Measurements from ENCODE around the gene CCDC9B.

CCDC9B gene

GRCh38 chr15:40306371-40306770 lies 34.4 kb downstream of the CCDC9B start:
- no peak for DNase-seq

- DNase-seq = no peak
Measured at GRCh38 chr15:40305281-40305680, 35.5 kb downstream of the CCDC9B start.

GRCh38 chr15:40303576-40303975 lies 37.2 kb downstream of the CCDC9B start:
- no peak for DNase-seq

GRCh38 chr15:40302981-40303380 lies 37.8 kb downstream of the CCDC9B start:
- DNase-seq = no peak

- DNase-seq = no peak
Measured at GRCh38 chr15:40302288-40302886, 38.4 kb downstream of the CCDC9B start.

- DNase-seq = no peak
Measured at GRCh38 chr15:40301467-40302179, 39.1 kb downstream of the CCDC9B start.

GRCh38 chr15:40300771-40301170 lies 40.0 kb downstream of the CCDC9B start:
- no peak for DNase-seq

- no peak for DNase-seq
Measured at GRCh38 chr15:40300367-40300766, 40.4 kb downstream of the CCDC9B start.

- no peak for DNase-seq
Measured at GRCh38 chr15:40298216-40298935, 42.4 kb downstream of the CCDC9B start.

GRCh38 chr15:40297356-40297755 lies 43.4 kb downstream of the CCDC9B start:
- no peak for DNase-seq

- DNase-seq = no peak
Measured at GRCh38 chr15:40296561-40297230, 44.0 kb downstream of the CCDC9B start.

GRCh38 chr15:40295877-40296560 lies 44.7 kb downstream of the CCDC9B start:
- DNase-seq = no peak

- DNase-seq = no peak
Measured at GRCh38 chr15:40295297-40295696, 45.4 kb downstream of the CCDC9B start.

- no peak for DNase-seq
Measured at GRCh38 chr15:40293905-40294895, 46.5 kb downstream of the CCDC9B start.

GRCh38 chr15:40293006-40293405 lies 47.7 kb downstream of the CCDC9B start:
- no peak for DNase-seq

GRCh38 chr15:40292246-40292645 lies 48.5 kb downstream of the CCDC9B start:
- DNase-seq = no peak

GRCh38 chr15:40290918-40291574 lies 49.7 kb downstream of the CCDC9B start:
- DNase-seq = peak; percentile 35

- no peak for DNase-seq
Measured at GRCh38 chr15:40290545-40290917, 50.2 kb downstream of the CCDC9B start.

GRCh38 chr15:40289140-40289775 lies 51.5 kb downstream of the CCDC9B start:
- no peak for DNase-seq

GRCh38 chr15:40287968-40288367 lies 52.8 kb downstream of the CCDC9B start:
- DNase-seq = no peak

GRCh38 chr15:40287505-40287904 lies 53.2 kb downstream of the CCDC9B start:
- DNase-seq = no peak

Data from NCI-H510A (cell line).